HCT116 (cell line): ENCODE measurements around the gene TAC4. TPM values are rescaled to one million over a fixed set of nuclear protein-coding genes. Genes with fewer than 3 reads are reported as not detected.
"Not testable (repeated sequence)": the region's sequence is repeated elsewhere in the genome, so short reads cannot be mapped to it uniquely, and the experiment has no call there.

Experiments used
- ATAC-seq: fragments of 200-7000 bp; cut with Tn5 transposase; 2 replicates; pipeline ENCODE4 v1.9.1; 2020; ENCODE audit warnings: mild to moderate bottlenecking, moderate library complexity
- BruUV-seq: library from RNA; stranded (reverse); fragments of 400-500 nt; replicated peaks from 2 replicates; lab custom pipeline; 2021; lab: Mats Ljungman, UMichigan
- CTCF ChIA-PET: fragments of 300-600 bp; sonication (Branson Sonifier 250); formaldehyde crosslinking; loops from one replicate; lab custom pipeline; 2021; ENCODE audit warnings: antibody characterized with exemption; lab: Charles Lee
- POLR2A ChIA-PET: fragments of 300-600, 350-600 bp; sonication (Branson Sonifier 250); formaldehyde crosslinking; loops from one replicate; lab custom pipeline; 2021; ENCODE audit warnings: antibody characterized with exemption; lab: Charles Lee
- RAD21 ChIA-PET, 2 experiments: fragments of 300-600 bp; sonication (Branson Sonifier 250); formaldehyde crosslinking; loops; one replicate each; lab custom pipeline; 2023; ENCODE audit warnings: low total read pairs in 2 of 2; ENCODE audit not compliant: uncharacterized antibody in 2 of 2, unreplicated experiment in 2 of 2, low non-redundant PET in 1 of 2; lab: Charles Lee
- DNase-seq: peaks from one replicate; pipeline ENCODE4 v3.0.0-alpha.2; 2010; ENCODE audit warnings: low read depth, low spot score
- H2AFZ ChIP-seq: fragments of 200-600 bp; shearing (Covaris generic), sonication (generic); 2 replicates; pipeline ENCODE4 v1.6.1; 2017; ENCODE audit warnings: low read depth, mixed run types, mixed read lengths, antibody characterized with exemption, low read length; ENCODE audit not compliant: poor library complexity, severe bottlenecking
- H3K27ac ChIP-seq: 2 replicates; pipeline ENCODE4 v1.5.1; 2012; ENCODE audit warnings: low read depth, low read length
- H3K27me3 ChIP-seq: fragments of 200-600 bp; sonication (generic); 2 replicates; pipeline ENCODE4 v1.6.1; 2016; ENCODE audit warnings: mixed run types, low read length, mixed read lengths; ENCODE audit not compliant: insufficient read depth
- H3K36me3 ChIP-seq, 2 experiments: fragments of 200-500 bp in 1 of 2; fragments of 200-600 bp in 1 of 2; sonication (Bioruptor generic) in 1 of 2; sonication (generic) in 1 of 2; 2 replicates each; pipeline versions ENCODE4 v1.5.1 to v1.6.1; 2014 to 2016; ENCODE audit warnings: low read length in 2 of 2, inconsistent platforms in 1 of 2, mixed read lengths in 1 of 2, mixed run types in 1 of 2; ENCODE audit not compliant: insufficient read depth in 2 of 2, control insufficient read depth in 1 of 2
- H3K4me1 ChIP-seq, 2 experiments: fragments of 200-600 bp in 1 of 2; sonication (generic) in 1 of 2; 2 replicates each; pipeline versions ENCODE4 v1.5.1 to v1.6.1; 2012 to 2017; ENCODE audit warnings: low read length in 2 of 2, inconsistent platforms in 1 of 2, mild to moderate bottlenecking in 1 of 2, mixed read lengths in 1 of 2, mixed run types in 1 of 2, moderate library complexity in 1 of 2; ENCODE audit not compliant: insufficient read depth in 2 of 2, control insufficient read depth in 1 of 2
- H3K4me2 ChIP-seq: fragments of 200-600 bp; sonication (generic); 2 replicates; pipeline ENCODE4 v1.6.1; 2017; ENCODE audit warnings: mixed run types, low read length, mixed read lengths
- H3K4me3 ChIP-seq, 2 experiments: fragments of 200-600 bp in 1 of 2; sonication (generic) in 1 of 2; replicated peaks in 1 of 2; 2 replicates each; pipeline ENCODE4 v1.5.1; 2011 to 2016; ENCODE audit warnings: low read length in 2 of 2, control low read depth in 1 of 2, low read depth in 1 of 2, mild to moderate bottlenecking in 1 of 2, mixed read lengths in 1 of 2, mixed run types in 1 of 2
- H3K79me2 ChIP-seq: fragments of 200-600 bp; sonication (generic); 2 replicates; pipeline ENCODE4 v1.6.1; 2017; ENCODE audit warnings: mild to moderate bottlenecking, mixed run types, low read length, moderate library complexity, mixed read lengths; ENCODE audit not compliant: insufficient read depth
- H3K9ac ChIP-seq: fragments of 200-600 bp; sonication (generic); 2 replicates; pipeline ENCODE4 v1.6.1; 2016; ENCODE audit warnings: low read length, mixed read lengths
- H3K9me2 ChIP-seq: fragments of 200-600 bp; sonication (generic), shearing (Covaris generic); 2 replicates; pipeline ENCODE4 v1.6.1; 2017; ENCODE audit warnings: mixed run types, mild to moderate bottlenecking, moderate library complexity; ENCODE audit not compliant: insufficient read depth
- H3K9me3 ChIP-seq, 2 experiments: fragments of 200-500 bp in 1 of 2; fragments of 200-600 bp in 1 of 2; sonication (Bioruptor generic) in 1 of 2; sonication (generic) in 1 of 2; 2 replicates each; pipeline ENCODE4 v1.6.1; 2014 to 2017; ENCODE audit warnings: low read length in 2 of 2, mixed read lengths in 2 of 2, inconsistent platforms in 1 of 2, low read depth in 1 of 2, mild to moderate bottlenecking in 1 of 2, mixed run types in 1 of 2, moderate library complexity in 1 of 2; ENCODE audit not compliant: control insufficient read depth in 1 of 2, insufficient read depth in 1 of 2
- H4K20me1 ChIP-seq: fragments of 200-600 bp; sonication (generic), shearing (Covaris generic); 2 replicates; pipeline ENCODE4 v1.6.1; 2017; ENCODE audit warnings: mixed run types, mild to moderate bottlenecking, moderate library complexity; ENCODE audit not compliant: insufficient read depth
- CTCF ChIP-seq, 3 experiments: fragments of 200-600 bp in 1 of 3; sonication (generic) in 1 of 3; IDR thresholded peaks in 2 of 3; conservative IDR thresholded peaks in 1 of 3; 2 replicates each; pipeline ENCODE4 v1.5.1; 2012 to 2017; ENCODE audit warnings: low read depth in 2 of 3, low read length in 2 of 3, antibody characterized with exemption in 1 of 3, borderline replicate concordance in 1 of 3, control low read depth in 1 of 3, mild to moderate bottlenecking in 1 of 3, mixed read lengths in 1 of 3, mixed run types in 1 of 3, moderate library complexity in 1 of 3; ENCODE audit not compliant: insufficient read depth in 1 of 3
- ELF1 ChIP-seq: IDR thresholded peaks from 2 replicates; pipeline ENCODE4 v1.6.1; 2012; ENCODE audit warnings: low read depth, borderline replicate concordance
- FOSL1 ChIP-seq: IDR thresholded peaks from 2 replicates; pipeline ENCODE4 v1.6.1; 2012; ENCODE audit warnings: low read depth
- JUND ChIP-seq: IDR thresholded peaks from 2 replicates; pipeline ENCODE4 v1.6.1; 2012
- RAD21 ChIP-seq: IDR thresholded peaks from 2 replicates; pipeline ENCODE4 v1.6.1; 2012; ENCODE audit warnings: low read depth, mild to moderate bottlenecking
- intact Hi-C: fragments of 100-400 bp; cut with micrococcal nuclease; formaldehyde crosslinking; loops from 2 replicates; pipeline ENCODE4 v1.10.0; 2022
- total RNA-seq: library from RNA; stranded (reverse); gene quantifications from one replicate; pipeline ENCODE4 v1.2.1, GENCODE V29; 2021; ENCODE audit not compliant: unreplicated experiment
- TF ChIP-seq, protein P1 (sequence below): IDR thresholded peaks from 2 replicates; pipeline ENCODE4 v1.6.1; 2012

TAC4 gene
- total RNA-seq, 1 experiment from 2014 or later: not detected

GRCh38 chr17:49829026-49829425 lies 18.8 kb downstream of the TAC4 start:
- TF ChIP-seq CTCF (IDR thresholded peaks at IDR 0.05 in 2 of 3, conservative IDR thresholded peaks at IDR 0.05 in 1 of 3; ENCODE audit: borderline replicate concordance in 1 of 3, insufficient read depth in 1 of 3, low read depth in 2 of 3, low read length in 2 of 3) (no peak), FOSL1 (no peak), ELF1 (no peak), RAD21 (no peak), JUND (no peak)
- TF ChIP-seq, protein P1, sequence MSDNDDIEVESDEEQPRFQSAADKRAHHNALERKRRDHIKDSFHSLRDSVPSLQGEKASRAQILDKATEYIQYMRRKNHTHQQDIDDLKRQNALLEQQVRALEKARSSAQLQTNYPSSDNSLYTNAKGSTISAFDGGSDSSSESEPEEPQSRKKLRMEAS: no peak
- CTCF ChIA-PET: no interaction called here
- no peak overlapping the region for H3K4me2 ChIP-seq
- H2AFZ ChIP-seq: no peak overlapping the region
- H3K27me3 ChIP-seq: no peaks in the 10 kb centered on the region
- no peak overlapping the region for H3K4me3 ChIP-seq
- H3K9me2 ChIP-seq: no peaks in the 10 kb centered on the region
- H3K27ac ChIP-seq: no peak overlapping the region
- H3K4me1 ChIP-seq: peaks cover 5% of the 10 kb centered on the region in 2 experiments; a peak in 3 of 4 replicates
- POLR2A ChIA-PET: no interaction called here
- no peaks in the 10 kb centered on the region for H3K9me3 ChIP-seq
- intact Hi-C loops: no loop called here
- peaks cover 41 to 47% of the 10 kb centered on the region in 2 experiments for H3K36me3 ChIP-seq
- RAD21 ChIA-PET: no interaction called here
- DNase-seq (no peak), ATAC-seq (no peak)
- no peak overlapping the region for H3K9ac ChIP-seq
- no TSS peak for BruUV-seq
- H3K79me2 ChIP-seq: no peaks in the 10 kb centered on the region
- no peaks in the 10 kb centered on the region for H4K20me1 ChIP-seq

DNA sequence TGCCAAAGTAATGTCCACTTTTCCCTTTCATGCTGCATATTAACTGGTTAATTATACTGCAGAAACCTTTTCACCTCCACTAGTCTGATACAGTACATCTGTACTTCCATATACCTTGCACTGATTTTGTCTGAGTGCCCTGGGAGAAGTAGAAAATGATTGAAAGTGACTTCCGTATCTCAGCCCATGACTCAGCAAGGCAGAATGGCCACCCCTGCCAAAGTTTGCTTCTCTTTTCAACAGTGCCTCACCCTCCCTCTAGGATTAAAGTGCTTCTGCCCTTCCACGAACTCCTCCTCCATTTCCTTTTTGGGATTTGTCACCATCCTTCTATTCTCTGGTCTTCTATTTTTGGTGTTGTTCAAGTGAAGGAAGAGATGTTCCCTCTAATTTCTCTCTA lies 19.5 kb downstream of the TAC4 start:
- H3K27ac ChIP-seq, CTCF ChIA-PET, H3K9me3 ChIP-seq, ATAC-seq, RAD21 ChIA-PET, intact Hi-C loops, H3K9me2 ChIP-seq, H4K20me1 ChIP-seq, H3K27me3 ChIP-seq, POLR2A ChIA-PET, H3K79me2 ChIP-seq, H3K9ac ChIP-seq, H3K4me3 ChIP-seq, H3K4me2 ChIP-seq, DNase-seq, H3K4me1 ChIP-seq, H2AFZ ChIP-seq: not testable (repeated sequence)
- peaks cover 47 to 48% of the 10 kb centered on the region in 2 experiments for H3K36me3 ChIP-seq
- BruUV-seq: TSS peak; percentile 22
